Left ventricle myocardium superior (tissue), 1 donor: Measurements from ENCODE around the gene ZBTB40. TPM values are rescaled to one million over a fixed set of nuclear protein-coding genes. Genes with fewer than 3 reads are reported as not detected.

Source experiments
- ATAC-seq: fragments of 200-7000 bp; cut with Tn5 transposase; one replicate; pipeline ENCODE4 v1.9.1; 2020; ENCODE audit warnings: mild to moderate bottlenecking, moderate library complexity
- DNase-seq: peaks from one replicate; pipeline ENCODE4 v3.0.0-alpha.2; 2020
- intact Hi-C: fragments of 100-400 bp; cut with micrococcal nuclease; formaldehyde crosslinking; loops from one replicate; pipeline ENCODE4 v1.11.0; 2022
- total RNA-seq: library from RNA; stranded (reverse); fragmentation: NEBNext Ultra II Directional; extraction: Animal tissue kit (Norgen Biotek cat#: 25700); gene quantifications from one replicate; pipeline ENCODE4 v1.2.1, GENCODE V29; 2021
- donor health status: DM: no; HTN: yes; CAD: no; lungs with severe emphysema.

Gene ZBTB40
- total RNA-seq, 1 donor from 2014 or later = 18.4 TPM

DNA sequence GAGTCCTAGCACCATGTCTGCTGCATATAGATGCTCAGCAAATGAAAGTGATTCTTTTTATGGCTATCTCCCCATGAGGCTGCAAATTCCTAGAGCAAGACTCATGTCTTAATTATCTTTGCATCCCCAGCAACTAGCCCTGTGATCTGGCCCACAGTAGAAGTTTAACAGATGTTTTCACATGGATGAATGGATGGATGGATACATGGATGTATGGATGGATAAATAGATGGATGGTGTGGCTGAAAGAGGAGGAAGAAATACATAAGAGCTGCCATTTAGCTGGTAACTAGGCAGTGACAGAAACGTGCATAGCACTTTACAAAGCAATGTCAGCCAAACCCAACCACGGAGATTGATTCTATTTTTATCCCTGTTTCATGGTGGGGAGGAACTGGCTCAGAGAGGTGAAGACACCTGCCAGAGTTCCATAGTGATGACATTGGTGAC, 32.7 kb upstream of the ZBTB40 start:
- intact Hi-C loops = no loop called here
- DNase-seq = no peak
- ATAC-seq = peak; percentile 83

DNA sequence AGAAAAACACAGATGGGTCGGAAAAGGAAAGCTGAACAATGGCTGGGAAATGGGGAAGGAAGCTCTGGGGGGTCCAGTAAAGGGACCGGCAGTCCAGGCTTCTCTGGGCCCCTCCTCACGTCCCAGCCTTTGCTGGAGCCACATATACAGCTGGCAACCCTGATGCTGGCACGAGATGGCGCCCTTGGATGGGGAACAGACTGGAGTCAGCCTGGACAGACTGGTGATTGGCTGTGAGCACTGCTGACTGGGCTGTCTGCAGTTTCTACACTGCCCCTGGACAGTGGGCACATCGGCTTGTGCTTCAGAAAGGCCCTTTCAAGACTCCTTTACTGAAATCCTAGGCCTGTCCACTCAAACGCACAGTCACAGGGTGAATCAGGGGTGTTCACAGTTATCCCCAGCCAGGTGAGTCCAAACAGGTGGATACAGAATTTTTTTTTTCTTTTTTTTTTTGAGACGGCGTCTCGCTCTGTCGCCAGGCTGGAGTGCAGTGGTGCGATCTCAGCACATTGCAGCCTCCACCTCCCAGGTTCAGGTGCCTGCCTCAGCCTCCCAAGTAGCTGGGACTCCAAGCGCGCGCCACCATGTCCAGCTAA, 31.1 kb upstream of the ZBTB40 start:
- intact Hi-C loops = loop anchor here (10.0 kb wide), 1 partner anchor 214 kb away; the partner anchor contains the start of gene C1QA
- ATAC-seq = peak; percentile 87
- DNase-seq = peak; percentile 89

DNA sequence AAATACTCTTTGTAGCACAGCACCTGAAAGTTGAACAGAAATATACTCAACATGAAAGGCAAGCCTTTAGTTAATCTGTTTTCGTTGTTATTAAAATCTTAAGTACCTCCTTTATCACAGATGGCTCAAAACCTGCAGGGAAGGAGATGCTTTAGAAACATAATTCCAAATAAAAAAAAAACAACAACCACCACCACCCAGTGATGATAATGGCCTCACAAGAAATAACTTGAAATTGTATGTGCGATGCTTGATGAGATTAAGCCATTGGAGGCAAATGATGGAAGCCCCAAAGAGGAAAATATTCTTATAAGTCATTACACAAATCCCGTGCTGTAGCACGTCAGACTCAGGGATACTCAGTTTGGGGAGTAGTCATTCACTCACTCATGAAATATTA, 24.9 kb upstream of the ZBTB40 start:
- ATAC-seq = no peak
- DNase-seq = no peak
- intact Hi-C loops = loop anchor here (10.0 kb wide), 1 partner anchor 208 kb away; the partner anchor contains the start of gene C1QA

DNA sequence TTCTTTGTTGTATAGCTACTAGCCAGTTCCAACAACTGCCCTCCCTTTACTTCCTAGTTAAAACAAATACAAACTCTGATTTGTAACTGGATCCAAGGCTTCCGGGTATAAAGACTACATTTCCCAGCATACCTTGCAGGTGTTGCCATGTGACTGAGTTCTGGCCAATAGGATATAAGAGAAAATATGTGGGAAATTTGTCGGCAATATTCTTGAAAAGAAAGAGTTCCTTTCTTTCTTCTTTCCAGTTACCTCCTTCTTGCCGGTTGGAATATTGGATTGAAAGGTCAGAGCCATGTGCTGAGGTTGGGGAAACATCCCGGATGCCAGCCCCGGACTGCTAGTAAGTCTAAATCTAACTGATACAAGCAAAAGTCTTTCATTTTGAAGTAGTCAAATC, 23.0 kb upstream of the ZBTB40 start:
- ATAC-seq (peak; percentile 69), DNase-seq (no peak)
- intact Hi-C loops = loop anchor here (10.0 kb wide), 1 partner anchor 206 kb away; the partner anchor contains the start of gene C1QA

DNA sequence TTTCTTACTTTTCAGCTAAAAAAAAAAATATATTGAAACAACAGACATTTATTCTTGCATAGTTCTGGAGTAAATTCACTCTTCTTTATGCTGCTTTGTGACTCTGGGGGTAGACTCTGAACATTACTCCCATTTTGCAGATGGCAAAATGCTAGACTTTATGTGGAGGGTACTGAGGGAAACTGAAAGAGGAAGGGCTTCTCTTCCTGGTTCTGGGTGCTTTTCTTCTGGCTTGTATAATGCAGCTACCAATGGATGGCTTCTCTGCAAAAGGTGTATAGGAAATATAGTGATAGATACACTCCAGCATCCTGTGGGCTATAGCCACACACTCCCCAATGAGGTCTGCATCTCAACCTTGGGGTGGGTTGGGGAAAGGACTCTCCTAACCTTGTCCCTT, 19.7 kb upstream of the ZBTB40 start:
- DNase-seq (no peak), ATAC-seq (no peak)
- intact Hi-C loops = no loop called here

DNA sequence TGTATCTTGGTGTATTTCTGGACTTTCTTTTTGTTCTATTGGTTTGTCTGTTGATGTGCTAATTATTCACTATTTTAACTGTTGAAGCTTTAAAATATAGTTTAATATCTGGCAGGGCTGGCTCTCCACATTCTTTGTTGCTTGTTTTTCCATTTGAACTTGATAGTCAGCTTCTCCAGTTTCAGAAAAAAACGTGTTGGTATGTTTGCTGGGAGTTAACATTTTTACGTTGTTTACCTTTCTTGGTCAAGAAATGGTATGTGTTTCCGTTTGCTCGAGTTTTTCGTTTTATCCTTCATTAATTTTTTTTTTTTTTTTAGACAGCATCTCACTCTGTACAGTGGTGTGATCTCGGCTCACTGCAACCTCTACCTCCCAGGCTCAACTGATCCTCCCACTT, 16.9 kb upstream of the ZBTB40 start:
- ATAC-seq (no peak), DNase-seq (no peak)
- intact Hi-C loops = no loop called here

DNA sequence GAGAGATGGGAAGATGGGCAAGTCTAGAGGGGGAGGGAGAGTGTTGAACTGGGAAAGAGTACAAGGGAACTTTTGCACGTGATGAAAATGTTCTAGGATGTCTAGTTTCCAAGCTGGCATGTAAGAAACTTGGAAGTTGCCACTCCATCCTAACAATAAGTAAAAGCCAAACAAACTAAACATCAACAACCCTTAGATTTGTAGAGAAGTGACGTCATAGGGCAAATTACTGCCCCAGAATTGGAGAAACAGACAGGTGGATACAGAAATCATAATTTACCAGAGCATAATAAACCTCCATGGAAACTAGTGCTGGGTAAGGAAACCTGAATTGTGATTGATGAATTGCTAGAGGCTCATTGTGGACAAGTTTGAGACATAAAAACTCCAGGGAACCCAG, 14.7 kb upstream of the ZBTB40 start:
- ATAC-seq = no peak
- DNase-seq = no peak
- intact Hi-C loops = no loop called here

DNA sequence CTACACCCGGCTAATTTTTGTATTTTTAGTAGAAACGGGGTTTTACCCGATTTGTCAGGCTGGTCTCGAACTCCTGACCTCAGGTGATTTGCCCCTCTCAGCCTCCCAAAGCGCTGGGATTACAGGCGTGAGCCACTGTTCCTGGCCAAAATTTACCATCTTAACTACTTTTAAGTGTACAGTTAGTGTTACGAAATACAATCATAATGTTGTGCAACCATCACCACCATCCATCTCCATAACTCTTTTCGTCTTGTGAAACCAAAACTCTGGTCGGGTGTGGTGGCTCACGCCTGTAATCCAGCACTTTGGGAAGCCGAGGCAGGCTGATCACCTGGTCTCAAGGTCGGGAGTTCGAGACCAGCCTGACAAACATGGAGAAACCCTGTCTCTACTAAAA, 14.1 kb upstream of the ZBTB40 start:
- DNase-seq = no peak
- intact Hi-C loops = no loop called here

DNA sequence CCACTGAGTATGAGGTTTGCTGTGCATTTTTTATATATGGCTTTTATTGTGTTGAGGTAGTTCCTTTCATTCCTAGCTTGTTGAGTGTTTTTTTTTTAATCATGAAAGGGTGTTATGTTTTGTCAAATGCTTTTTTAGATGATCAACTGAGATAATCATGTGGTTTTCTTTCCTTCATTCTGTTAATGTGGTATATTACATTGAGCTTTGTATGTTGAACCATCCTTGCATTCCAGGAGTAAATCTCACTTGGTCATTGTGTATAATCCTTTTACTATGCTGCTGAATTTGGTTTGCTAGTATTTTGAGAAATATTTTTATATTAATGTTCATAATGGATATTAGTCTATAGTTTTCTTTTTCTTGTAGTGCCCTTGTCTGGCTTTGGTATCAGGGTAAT, 11.1 kb upstream of the ZBTB40 start:
- intact Hi-C loops = no loop called here
- DNase-seq (no peak), ATAC-seq (no peak)

More for the DNA sequence above, 14.1 kb upstream of the ZBTB40 start:
- no peak for ATAC-seq

DNA sequence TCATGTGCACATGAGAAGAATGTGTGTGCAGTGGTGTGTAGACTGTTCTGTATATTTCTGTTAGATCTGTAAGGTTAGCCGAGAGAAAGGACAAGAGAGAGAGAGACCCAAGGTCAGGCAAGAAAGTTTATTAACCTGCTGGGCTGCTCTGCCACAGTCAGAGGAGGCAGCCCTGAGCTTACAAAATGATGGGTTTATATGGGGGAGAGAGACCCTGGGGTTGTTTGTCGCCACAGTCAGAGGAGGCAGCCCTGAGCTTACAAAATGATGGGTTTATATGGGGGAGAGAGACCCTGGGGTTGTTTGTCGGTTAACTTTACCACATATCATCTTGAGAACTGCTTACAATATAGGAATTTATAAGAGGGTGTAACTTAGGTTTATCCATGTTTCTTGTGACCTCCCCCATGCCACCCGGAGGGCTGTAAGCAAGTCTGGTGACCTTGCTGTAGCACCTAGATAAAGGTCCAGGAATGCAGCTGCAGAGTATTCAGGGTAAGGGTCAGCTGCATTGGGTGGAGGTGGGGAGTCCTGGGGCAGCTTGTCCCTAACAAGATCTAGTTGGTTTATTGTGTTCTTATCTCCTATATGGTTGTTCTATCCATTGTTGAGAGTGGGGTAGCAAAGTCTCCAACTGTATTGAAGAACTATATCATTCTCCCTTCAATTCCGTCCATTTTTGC, 9.3 kb upstream of the ZBTB40 start:
- DNase-seq (no peak), ATAC-seq (peak; percentile 60)
- intact Hi-C loops = no loop called here

DNA sequence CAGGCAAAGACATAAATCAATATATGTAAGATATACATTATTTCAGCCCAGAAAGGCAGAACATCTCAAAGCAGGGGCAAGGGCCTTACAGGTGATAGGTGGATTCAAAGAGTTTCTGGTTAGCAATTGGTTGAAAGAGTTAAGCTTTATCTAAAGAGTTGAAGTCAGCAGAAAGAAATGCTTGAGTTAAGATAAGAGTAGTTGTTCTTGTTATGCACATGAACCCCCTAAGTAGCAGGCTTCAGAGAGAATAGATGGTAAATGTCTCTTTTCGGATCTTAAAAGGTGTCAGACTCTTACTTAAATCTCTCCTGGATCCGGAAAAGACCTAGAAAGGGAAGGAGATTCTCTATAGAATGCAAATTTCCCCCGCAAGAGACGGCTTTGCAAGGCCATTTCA, 8.3 kb upstream of the ZBTB40 start:
- ATAC-seq (no peak), DNase-seq (no peak)
- intact Hi-C loops = no loop called here

DNA sequence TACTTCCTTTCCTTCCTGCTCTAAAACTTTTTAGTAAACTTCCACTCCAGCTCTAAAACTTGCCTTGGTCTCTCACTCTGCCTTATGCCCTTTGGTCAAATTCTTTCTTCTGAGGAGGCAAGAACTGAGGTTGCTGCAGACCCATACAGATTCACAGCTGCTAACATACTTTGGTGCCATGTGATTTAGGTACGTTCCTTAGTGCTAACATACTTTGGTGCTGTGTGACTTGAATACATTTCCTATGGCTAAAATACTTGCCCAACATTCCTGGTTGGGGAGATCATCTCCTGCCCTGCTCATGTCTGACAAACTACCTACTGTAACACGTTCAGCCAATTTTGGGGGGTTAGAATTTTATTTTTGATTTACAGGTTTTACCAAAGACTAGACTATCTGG, 6.8 kb upstream of the ZBTB40 start:
- intact Hi-C loops = no loop called here

DNA sequence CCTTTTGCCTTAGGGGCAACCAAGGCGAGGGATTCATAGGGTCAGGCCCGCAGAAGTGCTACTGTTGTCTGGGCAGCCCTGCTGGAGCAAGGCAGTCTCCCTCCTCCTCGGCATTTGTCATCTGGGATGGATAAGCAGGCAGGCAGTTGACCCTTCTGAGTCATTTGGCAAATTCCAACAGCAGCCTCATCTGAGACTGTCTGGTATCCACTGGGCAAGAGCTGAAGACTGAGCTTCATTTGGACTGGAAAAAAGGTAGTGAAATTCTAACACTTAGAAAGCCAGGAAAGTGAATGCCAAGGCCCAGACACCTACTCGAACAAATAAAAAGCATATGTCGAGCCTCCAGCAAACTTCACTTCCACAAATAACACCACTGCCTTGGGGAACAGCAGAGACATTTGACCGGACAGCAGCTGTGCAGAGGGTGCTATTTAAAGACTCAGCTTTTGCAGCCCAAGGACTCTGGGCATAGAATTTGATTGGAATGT, 4.0 kb upstream of the ZBTB40 start:
- DNase-seq = no peak
- intact Hi-C loops = no loop called here
- ATAC-seq = peak; percentile 23

More for the DNA sequence above, 6.8 kb upstream of the ZBTB40 start:
- DNase-seq = no peak
- ATAC-seq = no peak

DNA sequence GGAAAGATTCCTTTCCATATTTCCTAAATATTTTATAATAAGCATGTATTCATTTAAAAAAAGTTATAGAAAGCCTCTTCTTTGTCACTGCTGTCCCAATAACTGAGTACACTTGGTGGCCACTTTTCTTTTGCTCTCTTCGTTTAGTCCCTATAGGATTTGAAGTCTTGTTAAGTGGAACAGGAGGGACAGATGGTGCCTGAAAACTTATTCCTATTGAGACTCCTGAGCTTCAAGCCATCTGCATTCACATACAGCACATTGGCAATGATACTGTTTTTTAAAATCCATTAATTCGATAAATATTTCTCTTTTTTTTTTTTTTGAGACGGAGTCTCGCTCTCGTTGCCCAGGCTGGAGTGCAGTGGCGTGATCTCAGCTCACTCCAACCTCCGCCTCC, 2.0 kb upstream of the ZBTB40 start:
- no peak for DNase-seq
- intact Hi-C loops = no loop called here
- ATAC-seq = no peak

DNA sequence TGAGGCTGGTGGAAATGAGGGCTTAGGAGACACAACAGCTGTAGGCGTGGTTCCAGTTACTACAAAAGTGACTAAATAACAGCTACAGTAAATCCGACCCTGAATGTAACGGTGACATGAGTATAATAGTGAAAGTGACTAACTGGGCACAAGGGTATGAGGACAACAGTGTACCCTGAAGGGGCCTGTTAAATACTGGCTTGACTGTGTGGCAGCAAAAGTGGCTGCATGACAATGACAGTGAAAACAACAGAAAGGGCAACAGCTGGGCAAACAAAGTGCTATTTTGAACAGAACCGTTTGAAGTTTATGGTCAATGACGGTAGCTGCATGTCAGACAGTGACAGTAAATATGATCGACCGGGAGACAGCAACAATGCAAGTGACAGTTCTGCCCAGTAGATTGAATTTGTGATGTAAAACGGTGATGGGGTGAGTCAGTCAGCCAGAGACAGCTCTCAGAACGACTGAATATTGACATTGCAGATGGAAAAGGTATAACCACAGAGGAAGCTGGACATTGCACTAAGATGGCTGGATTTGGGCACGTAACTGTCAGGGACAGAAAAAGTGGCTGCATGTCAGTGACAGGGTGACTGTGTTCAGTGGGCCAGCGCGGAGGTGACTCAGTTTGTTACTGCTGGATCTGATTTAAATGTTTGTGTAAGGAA, 1.2 kb upstream of the ZBTB40 start:
- intact Hi-C loops = no loop called here
- ATAC-seq = no peak

DNA sequence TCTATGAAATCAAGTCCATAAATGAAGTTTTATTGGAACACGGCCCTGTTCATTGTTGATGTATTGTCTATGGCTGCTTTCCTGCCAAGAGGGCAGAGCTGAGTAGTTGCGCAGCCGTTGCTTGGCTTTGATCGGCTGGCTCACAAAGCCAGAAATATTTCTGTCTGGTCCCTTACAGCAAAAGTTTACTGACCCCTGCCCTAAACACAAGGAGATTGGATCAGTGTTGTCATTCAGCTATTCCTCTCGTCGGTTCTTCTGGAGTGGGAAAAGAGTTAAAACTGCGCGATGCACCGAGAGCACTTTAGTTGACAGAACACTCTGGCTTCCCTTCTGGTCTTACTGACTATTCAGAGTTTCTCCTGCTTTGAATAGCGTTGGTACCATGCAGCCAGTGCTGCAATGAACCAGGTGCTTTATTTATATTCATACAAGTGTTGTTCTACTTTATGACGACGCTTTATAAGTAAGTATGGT, 868 bp downstream of the ZBTB40 start:
- intact Hi-C loops = no loop called here
- no peak for DNase-seq

More for the DNA sequence above, 1.2 kb upstream of the ZBTB40 start:
- DNase-seq = no peak

DNA sequence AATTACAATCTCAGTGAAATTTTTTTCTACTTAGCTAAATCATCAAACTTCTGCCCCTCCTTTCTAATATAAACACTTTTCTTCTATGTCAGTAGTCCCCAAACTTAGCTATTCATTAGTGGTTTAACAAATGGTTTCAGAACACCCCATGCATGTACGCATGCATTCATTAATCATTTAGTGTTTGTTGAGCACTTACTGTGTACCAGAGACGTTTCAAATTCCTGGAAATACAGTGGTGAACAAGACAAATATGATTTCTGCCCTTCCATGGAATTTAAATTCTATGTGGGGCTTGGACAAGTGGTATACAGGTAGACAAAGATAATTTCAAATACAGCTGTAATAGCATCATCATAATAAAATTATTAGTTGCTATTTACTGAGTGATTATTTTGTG, 1.5 kb downstream of the ZBTB40 start:
- intact Hi-C loops = no loop called here
- DNase-seq (no peak), ATAC-seq (no peak)

More for the DNA sequence above, 868 bp downstream of the ZBTB40 start:
- ATAC-seq = peak; percentile 54

DNA sequence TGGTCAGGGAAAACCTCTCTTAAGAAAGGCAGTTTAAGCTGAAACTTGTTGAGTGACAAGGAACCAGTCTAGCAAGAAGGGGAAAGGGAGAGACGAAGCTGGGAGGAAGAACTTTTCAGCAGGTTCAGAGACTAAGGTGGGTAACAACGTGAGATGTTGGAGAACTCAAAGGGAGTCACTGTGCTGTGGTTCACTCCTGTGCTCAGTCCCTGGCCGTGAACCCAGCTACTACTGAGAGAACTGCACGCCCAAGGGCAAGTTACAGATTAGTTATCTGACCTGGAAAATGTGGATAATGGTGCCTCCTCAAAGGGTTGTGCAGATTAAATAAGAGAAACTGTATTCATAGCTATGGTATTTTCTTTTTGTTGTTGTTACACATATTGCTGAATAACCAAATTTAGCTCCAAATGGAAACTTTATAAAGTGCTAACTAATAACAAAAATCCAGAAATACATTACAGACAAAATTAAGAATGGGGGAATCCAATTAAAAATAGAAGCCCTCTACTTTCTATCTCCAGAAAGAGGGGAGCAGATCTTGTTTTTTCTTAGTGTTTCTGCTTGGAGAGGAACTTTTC, 2.9 kb downstream of the ZBTB40 start:
- intact Hi-C loops = no loop called here
- DNase-seq (no peak), ATAC-seq (no peak)

DNA sequence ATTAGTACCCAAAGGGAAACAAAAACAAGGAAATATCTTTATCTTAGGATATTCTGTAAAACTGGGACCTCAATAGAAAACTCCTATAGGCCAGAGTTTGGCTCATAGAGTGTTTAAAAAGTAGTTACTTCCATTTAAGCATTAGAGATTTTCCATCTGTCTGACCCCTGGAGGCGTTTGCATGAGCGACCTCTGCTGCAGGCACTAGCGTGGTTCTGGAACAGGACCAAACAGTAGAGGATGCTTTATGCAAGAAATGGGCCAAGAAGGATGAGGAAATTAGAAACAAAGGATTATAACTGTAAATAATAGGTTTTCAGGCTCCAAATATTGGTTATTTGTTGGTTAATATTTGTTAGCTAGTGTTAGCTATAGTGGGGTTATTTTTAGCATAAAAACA, 5.7 kb downstream of the ZBTB40 start:
- ATAC-seq (no peak), DNase-seq (no peak)
- intact Hi-C loops = no loop called here

DNA sequence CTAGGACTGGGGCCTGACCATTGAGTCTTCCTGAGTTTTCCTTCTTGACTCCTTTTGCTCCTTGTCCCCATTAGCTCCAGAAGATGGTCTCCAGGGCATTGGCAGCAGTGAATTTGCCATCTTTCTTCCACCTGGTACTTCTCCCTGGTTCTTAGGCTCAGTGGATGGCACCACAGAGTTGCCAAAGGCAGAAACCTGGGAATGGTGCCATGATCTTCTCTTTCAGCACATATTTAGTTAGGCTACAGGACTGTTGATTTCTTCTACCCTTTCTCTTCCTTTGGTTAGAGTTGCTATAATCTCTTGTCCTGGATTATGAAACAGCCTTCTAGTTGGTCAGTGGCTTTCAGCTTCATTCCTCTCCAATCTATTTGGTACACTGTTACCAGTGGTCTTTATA, 6.2 kb downstream of the ZBTB40 start:
- DNase-seq (no peak), ATAC-seq (peak; percentile 49)
- intact Hi-C loops = no loop called here
